SJSA1 (cell line): Measurements from ENCODE around the gene DNAAF1. TPM values are rescaled to one million over a fixed set of nuclear protein-coding genes. Genes with fewer than 3 reads are reported as not detected.
"Not testable (repeated sequence)": the region's sequence is repeated elsewhere in the genome, so short reads cannot be mapped to it uniquely, and the experiment has no call there.

Experiments
- DNase-seq, 2 experiments: peaks; one replicate each; pipeline ENCODE4 v3.0.0-alpha.2; 2015 to 2020; ENCODE audit warnings: low spot score in 2 of 2, low read depth in 1 of 2
- H3K27ac ChIP-seq: fragments of 250-450 bp; sonication (Bioruptor Pico); 2 replicates; pipeline ENCODE4 v1.5.1; 2020; ENCODE audit warnings: mild to moderate bottlenecking, moderate library complexity
- H3K27me3 ChIP-seq: fragments of 250-450 bp; sonication (Bioruptor Pico); replicated peaks from 2 replicates; pipeline ENCODE4 v1.5.1; 2020; ENCODE audit warnings: mild to moderate bottlenecking, moderate library complexity
- H3K36me3 ChIP-seq: fragments of 250-450 bp; sonication (Bioruptor Pico); 2 replicates; pipeline ENCODE4 v1.5.1; 2020; ENCODE audit warnings: mild to moderate bottlenecking
- H3K4me1 ChIP-seq: fragments of 250-450 bp; sonication (Bioruptor Pico); replicated peaks from 2 replicates; pipeline ENCODE4 v1.6.1; 2021; ENCODE audit warnings: mild to moderate bottlenecking
- H3K4me3 ChIP-seq: fragments of 250-450 bp; sonication (Bioruptor Pico); 2 replicates; pipeline ENCODE4 v1.5.1; 2020; ENCODE audit warnings: mild to moderate bottlenecking
- H3K9me3 ChIP-seq: fragments of 250-450 bp; sonication (Bioruptor Pico); replicated peaks from 2 replicates; pipeline ENCODE4 v1.5.1; 2020; ENCODE audit warnings: mild to moderate bottlenecking
- total RNA-seq: library from RNA; depleted of rRNA; stranded (reverse); fragments of >200 nt; shearing (Covaris generic); gene quantifications from 2 replicates; pipeline ENCODE4 v1.2.3, GENCODE V29; 2014

The DNAAF1 gene
- total RNA-seq, 1 experiment from 2014 or later: not detected

DNA sequence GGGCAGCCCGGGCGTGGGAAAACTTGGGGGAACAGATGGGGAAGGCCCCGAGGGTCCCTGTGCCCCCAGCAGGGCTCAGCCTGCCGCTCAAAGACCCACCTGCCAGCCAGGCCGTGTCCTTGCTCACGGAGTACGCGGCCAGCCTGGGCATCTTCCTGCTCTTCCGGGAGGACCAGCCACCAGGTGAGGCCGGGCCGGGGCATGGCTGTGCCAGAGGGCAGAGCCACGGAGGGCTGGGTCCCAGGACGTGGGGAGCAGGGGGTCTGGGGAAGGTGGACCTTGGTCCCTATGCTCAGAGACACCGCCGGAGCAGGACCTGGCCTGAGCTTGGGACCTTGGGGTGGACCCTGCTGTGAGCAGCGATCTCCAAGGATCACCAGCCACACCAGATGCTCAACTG is 46.4 kb downstream of the DNAAF1 start:
- DNase-seq: no peak
- Histone ChIP-seq H3K27me3 (no peaks in the 10 kb centered on the region), H3K27ac (no peak overlapping the region), H3K4me1 (no peaks in the 10 kb centered on the region), H3K36me3 (peaks cover 3% of the 10 kb centered on the region; the same call in 1 of the 2 replicates), H3K9me3 (no peaks in the 10 kb centered on the region), H3K4me3 (no peak overlapping the region)

DNA sequence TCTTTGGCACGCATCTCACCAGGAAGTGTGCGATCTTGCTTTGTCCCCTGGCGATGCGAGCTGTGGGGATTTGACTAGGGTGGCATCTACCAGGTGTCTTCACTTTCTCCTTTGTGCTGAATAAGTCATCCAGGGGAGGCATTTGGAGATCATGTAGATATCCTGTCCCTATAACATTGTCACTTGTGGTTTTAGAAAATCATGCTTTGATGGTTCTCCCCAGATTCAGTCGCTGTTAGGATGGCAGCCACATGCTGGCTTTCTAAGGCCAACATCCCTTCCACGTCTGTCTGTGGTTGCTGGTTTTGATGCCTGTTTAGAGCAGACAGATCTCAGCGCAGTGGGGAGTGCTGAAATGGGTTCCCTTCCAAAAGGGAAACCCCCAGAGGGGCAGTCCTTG is 48.4 kb downstream of the DNAAF1 start:
- no peak overlapping the region for H3K4me3 ChIP-seq
- no peaks in the 10 kb centered on the region for H3K27me3 ChIP-seq
- no peak overlapping the region for H3K27ac ChIP-seq
- no peaks in the 10 kb centered on the region for H3K9me3 ChIP-seq
- H3K4me1 ChIP-seq: peaks cover 5% of the 10 kb centered on the region; the same call in 1 of the 2 replicates
- H3K36me3 ChIP-seq: no peaks in the 10 kb centered on the region
- DNase-seq: no peak

DNA sequence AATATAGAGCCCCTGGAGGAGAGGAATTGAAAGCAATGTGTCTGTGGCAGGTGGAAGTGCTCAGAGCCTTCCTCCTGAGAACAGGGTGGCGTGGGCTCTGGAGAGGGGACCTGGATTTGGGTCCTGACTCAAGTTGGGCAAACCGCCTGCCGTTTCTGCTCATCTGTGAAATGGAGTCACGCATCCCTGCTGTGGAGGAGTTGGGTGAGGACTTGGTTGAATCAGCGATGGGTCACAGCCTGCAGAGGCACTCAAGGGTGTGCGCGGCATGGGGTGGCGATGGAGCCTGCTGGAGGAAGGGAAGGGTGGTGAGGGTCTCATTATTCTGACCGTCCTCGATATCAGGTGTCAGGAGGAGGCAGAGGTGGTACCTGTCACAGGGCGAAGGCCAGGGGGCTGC is 48.9 kb downstream of the DNAAF1 start:
- no peak for DNase-seq
- no peaks in the 10 kb centered on the region for H3K36me3 ChIP-seq
- H3K4me1 ChIP-seq: peaks cover 10% of the 10 kb centered on the region
- no peak overlapping the region for H3K4me3 ChIP-seq
- H3K9me3 ChIP-seq: no peaks in the 10 kb centered on the region
- no peaks in the 10 kb centered on the region for H3K27me3 ChIP-seq
- no peak overlapping the region for H3K27ac ChIP-seq

DNA sequence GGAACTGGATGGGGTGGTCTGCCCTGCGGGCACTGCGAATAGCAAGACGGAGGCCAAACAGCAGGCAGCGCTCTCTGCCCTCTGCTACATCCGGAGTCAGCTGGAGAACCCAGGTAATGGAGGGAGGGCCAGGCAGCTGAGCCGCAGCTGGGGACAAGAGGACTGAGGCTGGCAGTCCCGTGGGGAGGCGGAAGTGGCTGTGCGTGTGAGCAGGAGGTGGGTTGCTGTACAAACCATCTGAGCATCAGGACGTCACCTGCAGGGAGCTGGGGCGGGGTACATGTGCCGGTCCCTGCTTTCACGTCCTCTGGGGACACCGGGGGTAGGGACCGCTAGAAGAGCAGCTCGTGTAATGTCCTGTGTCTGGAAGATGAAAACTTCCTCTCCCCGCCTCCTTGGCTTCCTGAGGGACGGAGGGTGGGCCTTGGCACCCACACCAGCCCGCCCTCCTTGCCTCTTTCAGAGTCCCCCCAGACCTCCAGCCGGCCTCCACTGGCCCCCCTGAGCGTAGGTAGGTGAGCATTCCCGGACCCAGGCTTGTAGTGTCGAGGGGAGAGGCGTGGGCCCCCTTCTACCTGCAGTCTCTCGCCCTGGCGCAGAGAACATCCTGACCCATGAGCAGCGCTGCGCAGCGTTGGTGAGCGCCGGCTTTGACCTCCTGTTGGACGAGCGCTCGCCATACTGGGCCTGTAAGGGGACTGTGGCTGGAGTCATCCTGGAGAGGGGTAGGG is 49.5 kb downstream of the DNAAF1 start:
- Histone ChIP-seq H3K27me3 (no peaks in the 10 kb centered on the region), H3K4me3 (no peak overlapping the region), H3K9me3 (no peaks in the 10 kb centered on the region), H3K4me1 (peaks cover 10% of the 10 kb centered on the region), H3K27ac (no peak overlapping the region), H3K36me3 (no peaks in the 10 kb centered on the region)
- no peak for DNase-seq

DNA sequence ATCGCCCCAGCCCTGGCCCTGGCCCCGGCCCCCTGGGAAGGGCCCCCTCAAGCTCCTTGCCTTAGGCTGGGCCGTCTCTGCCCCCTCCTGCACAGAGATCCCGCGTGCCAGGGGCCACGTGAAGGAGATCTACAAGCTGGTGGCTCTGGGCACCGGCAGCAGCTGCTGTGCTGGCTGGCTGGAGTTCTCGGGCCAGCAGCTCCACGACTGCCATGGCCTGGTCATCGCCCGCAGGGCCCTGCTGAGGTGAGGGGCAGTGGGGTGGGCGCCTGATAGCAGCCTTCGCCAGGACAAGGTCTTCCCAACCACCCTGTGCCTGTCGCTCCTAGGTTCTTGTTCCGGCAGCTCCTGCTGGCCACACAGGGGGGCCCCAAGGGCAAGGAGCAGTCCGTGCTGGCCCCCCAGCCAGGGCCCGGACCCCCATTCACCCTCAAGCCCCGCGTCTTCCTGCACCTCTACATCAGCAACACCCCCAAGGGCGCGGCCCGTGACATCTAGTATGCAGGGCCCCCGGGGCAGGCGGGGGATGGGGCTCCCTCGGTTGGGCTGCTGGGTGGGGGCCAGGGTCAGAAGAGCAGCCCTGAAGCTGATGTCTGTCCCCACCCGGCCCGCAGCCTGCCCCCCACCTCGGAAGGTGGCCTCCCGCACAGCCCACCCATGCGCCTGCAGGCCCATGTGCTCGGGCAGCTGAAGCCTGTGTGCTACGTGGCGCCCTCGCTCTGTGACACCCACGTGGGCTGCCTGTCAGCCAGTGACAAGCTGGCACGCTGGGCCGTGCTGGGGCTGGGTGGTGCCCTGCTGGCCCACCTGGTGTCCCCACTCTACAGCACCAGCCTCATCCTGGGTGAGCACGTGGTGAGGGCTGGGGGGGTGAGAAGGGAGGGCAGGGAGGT is 50.3 kb downstream of the DNAAF1 start:
- Histone ChIP-seq H3K36me3 (no peaks in the 10 kb centered on the region), H3K4me3 (no peak overlapping the region), H3K4me1 (peaks cover 10% of the 10 kb centered on the region), H3K27me3 (no peaks in the 10 kb centered on the region), H3K27ac (no peak overlapping the region), H3K9me3 (no peaks in the 10 kb centered on the region)
- no peak for DNase-seq

DNA sequence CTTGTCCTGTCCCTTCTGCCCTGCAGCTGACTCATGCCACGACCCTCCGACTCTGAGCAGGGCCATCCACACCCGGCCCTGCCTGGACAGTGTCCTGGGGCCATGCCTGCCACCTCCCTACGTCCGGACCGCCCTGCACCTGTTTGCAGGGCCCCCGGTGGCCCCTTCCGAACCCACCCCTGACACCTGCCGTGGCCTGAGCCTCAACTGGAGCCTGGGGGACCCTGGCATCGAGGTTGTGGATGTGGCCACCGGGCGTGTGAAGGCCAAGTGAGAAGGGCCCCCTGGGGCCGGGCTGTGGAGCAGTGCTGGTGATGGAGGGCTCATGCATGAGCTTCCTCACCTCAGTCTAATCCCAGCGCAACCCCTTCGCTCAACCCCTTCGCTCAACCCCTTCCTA is 51.0 kb downstream of the DNAAF1 start:
- H3K4me1 ChIP-seq: peaks cover 10% of the 10 kb centered on the region
- no peak overlapping the region for H3K4me3 ChIP-seq
- DNase-seq: no peak
- H3K9me3 ChIP-seq: no peaks in the 10 kb centered on the region
- H3K27me3 ChIP-seq: no peaks in the 10 kb centered on the region
- no peak overlapping the region for H3K27ac ChIP-seq
- no peaks in the 10 kb centered on the region for H3K36me3 ChIP-seq

DNA sequence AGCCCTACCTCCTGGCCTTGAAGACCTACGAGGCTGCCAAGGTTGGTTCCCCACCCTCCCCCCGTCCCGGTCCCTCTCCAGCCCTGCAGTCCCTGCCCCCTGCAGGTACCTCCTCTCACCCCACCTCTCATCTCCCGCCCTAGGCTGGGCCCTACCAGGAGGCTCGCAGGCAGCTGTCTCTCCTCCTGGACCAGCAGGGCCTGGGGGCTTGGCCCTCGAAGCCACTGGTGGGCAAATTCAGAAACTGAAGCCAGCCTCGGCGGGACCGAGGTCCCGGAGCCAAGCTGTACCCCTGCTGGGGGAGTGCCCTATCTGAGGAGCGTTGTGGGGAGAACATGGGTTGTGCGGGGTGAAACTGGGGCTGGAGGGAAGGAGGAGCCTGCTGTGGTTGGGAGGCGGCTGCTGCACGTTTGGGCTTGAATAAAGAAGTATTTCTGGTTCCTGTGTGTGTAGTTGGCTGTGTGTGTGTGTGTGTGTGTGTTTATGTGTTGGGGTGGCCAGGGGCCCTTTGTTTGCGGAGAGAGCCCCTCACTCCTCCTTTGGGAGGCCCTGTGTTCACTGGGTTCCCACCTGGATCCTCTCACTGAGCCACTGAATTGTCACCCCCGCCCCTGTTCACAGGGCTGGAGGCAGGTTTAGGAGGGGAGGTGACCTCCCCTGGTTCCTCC is 51.8 kb downstream of the DNAAF1 start:
- Histone ChIP-seq H3K27ac (no peak overlapping the region), H3K9me3 (no peaks in the 10 kb centered on the region), H3K27me3 (no peaks in the 10 kb centered on the region), H3K4me1 (peaks cover 10% of the 10 kb centered on the region), H3K4me3 (no peak overlapping the region), H3K36me3 (no peaks in the 10 kb centered on the region)
- no peak for DNase-seq

DNA sequence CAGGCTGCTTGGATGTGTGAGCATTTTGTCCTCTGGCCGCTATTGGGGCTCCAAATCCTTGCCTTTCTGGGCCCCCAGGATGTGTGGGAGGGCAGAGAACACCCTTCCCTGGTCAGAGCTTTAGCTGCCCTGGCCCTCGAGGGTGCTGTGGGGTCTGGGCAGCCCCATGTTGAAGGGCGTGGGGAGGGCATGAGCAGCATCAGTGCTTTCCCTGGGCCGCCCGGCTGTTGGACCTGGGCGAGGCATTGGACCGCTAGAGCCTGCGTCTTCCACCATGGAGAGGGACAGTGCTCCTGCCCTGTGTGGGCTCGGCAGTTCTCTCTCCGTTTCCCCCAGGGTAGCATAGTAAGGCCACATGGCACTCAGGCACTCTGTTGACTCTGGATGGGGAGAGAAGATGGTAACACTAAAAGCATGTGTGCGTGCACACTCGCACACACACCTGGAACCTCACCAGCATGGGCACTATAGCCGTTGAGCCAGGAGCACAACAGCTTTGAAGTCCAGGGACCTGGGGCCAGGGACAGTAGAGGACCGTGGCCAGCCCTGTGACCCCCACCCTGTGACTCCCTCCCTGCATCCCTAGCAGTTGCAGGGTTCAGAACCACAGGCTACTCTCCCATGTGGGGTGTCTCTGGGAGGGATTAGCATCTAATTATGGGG is 52.5 kb downstream of the DNAAF1 start:
- Histone ChIP-seq H3K36me3 (no peaks in the 10 kb centered on the region), H3K4me1 (peaks cover 10% of the 10 kb centered on the region), H3K9me3 (no peaks in the 10 kb centered on the region), H3K27ac (no peak overlapping the region), H3K27me3 (no peaks in the 10 kb centered on the region), H3K4me3 (no peak overlapping the region)
- no peak for DNase-seq

DNA sequence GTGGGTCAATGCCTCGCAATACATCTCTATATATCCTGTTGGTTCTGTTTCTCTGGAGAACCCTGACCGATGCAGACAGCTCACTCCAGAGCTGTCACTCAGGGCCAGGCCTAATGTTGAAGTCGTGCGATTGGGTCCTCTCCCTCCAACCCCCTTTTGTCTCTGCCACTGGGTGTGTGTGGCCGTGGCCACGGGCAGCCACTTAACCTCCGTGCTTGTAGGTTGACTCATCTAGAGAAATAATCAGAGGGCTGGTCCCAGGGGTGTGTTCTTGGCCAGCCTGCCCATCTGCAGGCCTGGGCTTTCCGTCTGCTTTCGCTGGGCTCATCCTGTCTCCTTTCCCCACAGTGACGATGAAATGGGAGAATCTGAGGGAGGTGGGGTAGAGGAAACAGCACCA is 53.3 kb downstream of the DNAAF1 start:
- Histone ChIP-seq H3K4me3 (no peak overlapping the region), H3K36me3 (no peaks in the 10 kb centered on the region), H3K27ac (no peak overlapping the region), H3K27me3 (no peaks in the 10 kb centered on the region), H3K9me3 (no peaks in the 10 kb centered on the region), H3K4me1 (peaks cover 10% of the 10 kb centered on the region)
- DNase-seq: peak; percentile 83 to 91

DNA sequence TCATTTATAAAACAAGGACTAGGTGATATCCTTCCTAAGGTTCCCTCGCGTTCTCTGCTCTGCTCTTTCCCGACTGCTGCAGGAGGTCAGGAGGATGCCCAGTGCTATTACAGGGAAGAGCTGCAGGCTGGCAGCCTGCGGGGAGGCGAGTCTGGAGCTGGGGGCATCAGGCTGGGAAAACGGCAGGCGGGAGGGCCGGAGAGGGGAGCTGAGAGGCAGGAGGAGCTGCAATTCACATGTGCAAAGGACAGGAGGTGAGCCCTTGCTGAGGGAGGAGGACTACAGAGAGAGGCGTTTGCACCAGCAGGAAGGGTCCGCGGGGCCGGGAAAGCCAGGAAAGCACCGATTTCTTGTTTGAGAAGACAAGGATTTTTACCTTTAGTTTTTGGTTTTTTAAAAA is 54.0 kb downstream of the DNAAF1 start:
- Histone ChIP-seq H3K36me3 (no peaks in the 10 kb centered on the region), H3K9me3 (no peaks in the 10 kb centered on the region), H3K27ac (no peak overlapping the region), H3K27me3 (no peaks in the 10 kb centered on the region), H3K4me3 (no peak overlapping the region), H3K4me1 (peaks cover 10% of the 10 kb centered on the region)
- no peak for DNase-seq

DNA sequence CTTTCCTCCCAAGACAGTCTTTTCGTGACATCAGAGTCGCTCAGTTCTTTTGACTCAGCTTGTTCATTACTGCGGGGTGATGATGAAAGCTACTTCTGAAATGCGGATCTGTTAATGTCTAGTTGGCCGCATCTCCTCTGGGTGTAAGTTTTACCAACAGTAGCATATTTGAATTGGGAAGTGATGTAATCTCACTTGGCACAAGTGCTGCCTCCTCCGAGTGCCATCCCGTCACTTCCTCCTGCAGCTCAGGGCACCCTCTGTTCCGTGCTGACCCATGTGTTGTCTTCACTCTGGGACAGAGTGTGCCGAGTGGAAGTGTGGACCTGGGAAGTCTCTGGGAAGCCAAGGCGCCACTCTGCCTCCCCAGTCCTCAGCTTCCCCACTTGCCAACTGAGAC is 54.8 kb downstream of the DNAAF1 start:
- no peak for DNase-seq
- peaks cover 10% of the 10 kb centered on the region for H3K4me1 ChIP-seq
- H3K27me3 ChIP-seq: no peaks in the 10 kb centered on the region

DNA sequence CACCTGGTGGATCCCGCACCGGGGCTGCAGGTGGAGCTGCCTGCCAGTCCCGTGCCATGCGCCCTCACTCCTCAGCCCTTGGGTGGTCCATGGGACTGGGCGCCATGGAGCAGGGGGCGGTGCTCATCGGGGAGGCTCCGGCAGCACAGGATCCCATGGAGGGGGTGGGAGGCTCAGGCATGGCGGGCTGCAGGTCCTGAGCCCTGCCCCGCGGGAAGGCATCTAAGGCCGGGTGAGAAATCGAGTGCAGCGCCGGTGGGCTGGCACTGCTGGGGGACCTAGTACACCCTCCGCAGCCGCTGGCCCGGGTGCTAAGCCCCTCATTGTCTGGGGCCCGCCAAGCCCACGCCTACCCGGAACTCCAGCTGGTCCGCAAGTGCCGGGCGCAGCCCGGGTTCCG is 59.4 kb downstream of the DNAAF1 start:
- not testable (repeated sequence) for H3K4me1 ChIP-seq, H3K27ac ChIP-seq, H3K27me3 ChIP-seq, H3K36me3 ChIP-seq, H3K9me3 ChIP-seq, H3K4me3 ChIP-seq, DNase-seq

More for the DNA sequence above, 54.8 kb downstream of the DNAAF1 start:
- Histone ChIP-seq H3K9me3 (no peaks in the 10 kb centered on the region), H3K4me3 (no peak overlapping the region), H3K36me3 (no peaks in the 10 kb centered on the region), H3K27ac (no peak overlapping the region)

DNA sequence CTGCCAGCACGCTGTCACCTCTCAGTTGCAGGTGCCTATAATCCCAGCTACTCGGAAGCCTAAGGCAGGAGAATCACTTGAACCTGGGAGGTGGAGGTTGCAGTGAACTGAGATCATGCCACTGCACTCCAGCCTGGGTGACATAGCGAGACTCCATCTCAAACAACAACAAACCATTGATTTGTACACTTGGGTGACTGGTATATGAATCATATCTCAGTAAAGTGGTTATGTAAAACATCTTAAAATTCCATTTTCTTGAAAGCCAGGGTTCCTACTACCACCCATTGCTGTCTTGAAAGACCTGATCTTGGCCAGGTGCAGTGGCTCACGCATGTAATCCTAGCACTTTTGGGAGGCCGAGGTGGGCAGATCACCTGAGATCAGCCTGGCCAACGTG is 60.0 kb downstream of the DNAAF1 start:
- DNase-seq, H3K27me3 ChIP-seq, H3K4me3 ChIP-seq, H3K4me1 ChIP-seq, H3K9me3 ChIP-seq, H3K27ac ChIP-seq, H3K36me3 ChIP-seq: not testable (repeated sequence)
